Adipose tissue (tissue), 3 donors: ENCODE measurements around the gene SCG3. TPM values are rescaled to one million over a fixed set of nuclear protein-coding genes. Genes with fewer than 3 reads are reported as not detected.
"Not testable (repeated sequence)": the region's sequence is repeated elsewhere in the genome, so short reads cannot be mapped to it uniquely, and the experiment has no call there.

Experiments used
- H3K27ac ChIP-seq: one replicate; pipeline ENCODE4 v1.5.1; 2013; ENCODE audit warnings: low read depth, low read length
- WGBS, 3 donors: extraction: QIAGEN DNeasy Blood & Tissue Kit; methylation state at CpG; one replicate each; pipeline ENCODE4 v1.1.7; 2013; 5-methylcytosine and 5-hydroxymethylcytosine counted together
- polyA plus RNA-seq, 3 donors: library from polyadenylated mRNA; stranded (reverse); fragments of 200-250 nt; gene quantifications; one replicate each; pipeline ENCODE4 v1.2.3, GENCODE V29; 2013
- donor health status: healthy with polysubstance abuse.
- donor health status: Bipolar disorder and iron deficiency.
- donor health status: healthy.

SCG3 gene
- polyA plus RNA-seq: 1 to 10 TPM in 1 of 3 donors, under 1 TPM in 2; 0.11 to 3.8 (median 0.39) TPM

DNA sequence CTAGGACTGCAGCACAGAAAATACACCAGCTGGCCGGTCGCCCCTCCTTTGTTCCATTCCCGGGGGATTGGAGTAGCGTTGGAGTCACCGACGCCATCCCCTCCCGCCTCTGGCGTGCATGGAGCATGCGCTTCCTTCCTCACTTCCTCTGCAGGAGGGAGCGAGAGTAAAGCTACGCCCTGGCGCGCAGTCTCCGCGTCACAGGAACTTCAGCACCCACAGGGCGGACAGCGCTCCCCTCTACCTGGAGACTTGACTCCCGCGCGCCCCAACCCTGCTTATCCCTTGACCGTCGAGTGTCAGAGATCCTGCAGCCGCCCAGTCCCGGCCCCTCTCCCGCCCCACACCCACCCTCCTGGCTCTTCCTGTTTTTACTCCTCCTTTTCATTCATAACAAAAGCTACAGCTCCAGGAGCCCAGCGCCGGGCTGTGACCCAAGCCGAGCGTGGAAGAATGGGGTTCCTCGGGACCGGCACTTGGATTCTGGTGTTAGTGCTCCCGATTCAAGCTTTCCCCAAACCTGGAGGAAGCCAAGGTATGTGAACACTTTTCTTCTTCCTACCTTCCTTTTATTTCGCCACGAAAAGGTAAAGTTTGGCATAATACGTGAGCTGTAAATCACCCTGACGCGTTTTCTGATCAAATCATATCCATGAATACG, at the start of gene SCG3:
Gene SCG3, plus strand, starts transcription at position 201 of the 661 bp plus-strand sequence. Its CDS starts 253 bp downstream, at position 454.
- WGBS, 3 donors: 2 to 5% (median 3%) methylated on average over 37 to 38 of the region's 38 CpGs

DNA sequence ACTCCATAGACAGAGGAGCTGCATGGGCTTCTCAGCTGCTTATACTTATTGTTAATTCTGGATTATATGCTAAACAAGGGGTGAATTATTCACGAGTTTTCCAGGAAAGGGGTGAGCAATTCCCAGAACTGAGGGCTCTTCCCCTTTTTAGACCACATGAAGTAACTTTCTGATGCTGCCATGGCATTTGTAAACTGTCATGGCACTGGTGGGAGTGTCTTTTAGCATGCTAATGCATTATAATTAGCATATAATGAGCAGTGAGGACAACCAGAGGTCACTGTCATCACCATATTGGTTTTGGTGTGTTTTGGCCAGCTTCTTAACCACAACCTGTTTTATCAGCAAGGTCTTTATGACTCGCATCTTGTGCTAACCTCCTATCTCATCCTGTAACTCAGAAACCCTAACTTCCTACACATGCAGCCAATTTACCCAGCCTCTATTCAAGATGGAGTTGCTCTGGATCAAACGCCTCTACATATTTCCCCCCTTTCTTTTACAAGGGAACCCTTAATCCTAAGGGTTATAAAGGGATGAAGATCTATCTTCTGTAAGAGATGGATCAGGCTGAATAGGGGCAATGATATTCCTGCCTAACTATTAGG, 46.6 kb upstream of the SCG3 start:
- H3K27ac ChIP-seq: no peak overlapping the region
- 61 to 65% (median 61%) methylated on average over 3 of the region's 3 CpGs for WGBS, 3 donors

More for the DNA sequence above, at the start of gene SCG3:
- no peak within 1 kb of the TSS for H3K27ac ChIP-seq

DNA sequence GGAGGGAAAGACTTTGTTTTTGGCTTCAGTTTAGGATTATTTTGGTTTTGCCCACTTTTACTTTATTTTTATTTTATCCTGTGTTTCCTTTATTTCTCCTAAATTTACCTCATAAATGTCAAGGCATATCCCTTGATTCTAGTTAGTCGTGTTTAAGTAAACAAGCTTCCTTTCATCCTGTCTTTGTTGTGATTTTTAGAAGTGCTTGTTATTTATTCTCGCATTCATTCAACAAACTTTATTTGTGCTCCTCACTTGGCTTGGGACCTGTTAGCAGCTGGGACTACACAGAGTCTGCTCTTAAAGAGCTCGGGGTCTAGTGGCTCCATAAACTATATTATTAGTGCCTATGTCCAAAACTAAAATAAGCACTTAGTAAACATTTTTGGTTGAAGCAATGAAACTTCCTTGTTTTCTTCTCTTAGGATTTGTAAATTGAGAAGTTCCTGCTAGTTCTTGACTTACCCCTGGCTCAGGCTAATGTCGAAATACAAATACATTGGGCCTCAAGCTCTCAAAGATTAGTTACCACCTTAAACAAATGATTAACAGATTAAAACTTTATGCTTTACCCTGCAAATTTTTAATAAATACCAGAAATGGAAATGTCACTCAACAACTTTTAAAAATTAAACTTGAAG, 39.7 kb upstream of the SCG3 start:
- WGBS, 3 donors: 47 to 65% (median 57%) methylated on average over 4 of the region's 4 CpGs
- no peak overlapping the region for H3K27ac ChIP-seq

DNA sequence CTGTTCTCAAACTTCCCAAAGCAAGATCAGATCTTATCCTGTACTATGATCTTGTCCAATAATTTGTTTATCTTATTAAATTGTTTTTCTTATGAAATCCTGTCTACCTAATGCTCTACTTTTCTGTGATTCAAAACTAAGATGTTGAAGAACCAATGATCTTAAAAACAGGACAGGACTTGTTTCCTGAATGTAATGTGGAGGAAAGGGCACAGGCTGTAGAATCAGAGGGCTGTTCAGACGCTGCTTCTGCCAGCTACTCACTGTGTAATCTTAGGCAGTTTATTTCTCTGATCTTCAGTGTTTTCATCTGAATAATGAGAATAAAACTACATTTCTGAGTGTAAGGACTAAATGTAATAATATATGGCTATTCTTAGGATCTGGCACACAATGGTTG, 38.6 kb upstream of the SCG3 start:
- 35 to 80% (median 63%) methylated on average over 1 of the region's 1 CpG for WGBS, 3 donors

DNA sequence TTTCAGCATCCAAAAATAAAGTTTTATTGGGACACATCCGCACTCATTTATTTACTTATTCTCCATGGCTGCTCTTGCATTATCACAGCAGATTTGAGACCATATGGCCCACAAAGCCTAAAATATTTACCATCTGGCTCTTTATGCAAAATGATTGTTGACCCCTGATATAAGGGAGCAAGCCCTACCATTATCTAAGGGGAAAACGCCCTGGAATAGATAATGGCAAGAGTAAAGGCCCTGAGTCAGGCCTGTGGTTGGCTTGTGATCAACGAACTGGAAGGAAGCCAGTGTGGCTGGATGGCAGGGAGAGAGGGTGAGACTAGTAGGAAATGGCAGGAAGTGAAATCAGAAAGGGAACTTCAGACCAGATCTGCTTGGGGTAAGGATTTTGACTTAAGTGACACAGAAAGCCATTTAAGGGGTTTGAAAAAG, 34.2 kb upstream of the SCG3 start:
- no peak overlapping the region for H3K27ac ChIP-seq
- WGBS, 3 donors: 44 to 55% (median 45%) methylated on average over 3 of the region's 3 CpGs

More for the DNA sequence above, 38.6 kb upstream of the SCG3 start:
- no peak overlapping the region for H3K27ac ChIP-seq

DNA sequence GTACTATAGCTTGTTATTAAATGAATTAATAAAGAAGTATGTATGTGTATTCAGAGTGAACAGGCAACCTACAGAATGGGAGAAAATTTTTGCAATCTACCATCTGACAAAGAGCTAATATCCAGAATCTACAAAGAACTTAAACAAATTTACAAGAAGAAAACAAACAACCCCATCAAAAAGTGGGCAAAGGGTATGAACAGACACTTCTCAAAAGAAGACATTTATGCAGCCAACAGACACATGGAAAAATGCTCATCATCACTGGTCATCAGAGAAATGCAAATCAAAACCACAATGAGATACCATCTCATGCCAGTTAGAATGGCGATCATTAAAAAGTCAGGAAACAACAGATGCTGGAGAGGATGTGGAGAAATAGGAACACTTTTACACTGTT, 33.2 kb upstream of the SCG3 start:
- H3K27ac ChIP-seq: not testable (repeated sequence)
- WGBS, 3 donors: 71% methylated on average over 1 of the region's 1 CpG; no CpG with 5 or more reads in 2 of the 3 donors

DNA sequence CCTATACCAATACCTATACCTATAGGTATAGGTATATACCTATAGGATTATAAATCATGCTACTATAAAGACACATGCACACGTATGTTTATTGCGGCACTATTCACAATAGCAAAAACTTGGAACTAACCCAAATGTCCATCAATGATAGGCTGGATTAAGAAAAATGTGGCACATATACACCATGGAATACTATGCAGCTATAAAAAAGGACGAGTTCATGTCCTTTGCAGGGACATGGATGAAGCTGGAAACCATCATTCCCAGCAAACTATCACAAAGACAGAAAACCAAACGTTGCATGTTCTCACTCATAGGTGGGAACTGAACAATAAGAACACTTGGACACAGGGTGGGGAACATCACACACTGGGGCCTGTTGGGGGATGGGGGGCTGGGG, 32.7 kb upstream of the SCG3 start:
- H3K27ac ChIP-seq: not testable (repeated sequence)
- 72 to 86% (median 82%) methylated on average over 4 of the region's 4 CpGs for WGBS, 3 donors

DNA sequence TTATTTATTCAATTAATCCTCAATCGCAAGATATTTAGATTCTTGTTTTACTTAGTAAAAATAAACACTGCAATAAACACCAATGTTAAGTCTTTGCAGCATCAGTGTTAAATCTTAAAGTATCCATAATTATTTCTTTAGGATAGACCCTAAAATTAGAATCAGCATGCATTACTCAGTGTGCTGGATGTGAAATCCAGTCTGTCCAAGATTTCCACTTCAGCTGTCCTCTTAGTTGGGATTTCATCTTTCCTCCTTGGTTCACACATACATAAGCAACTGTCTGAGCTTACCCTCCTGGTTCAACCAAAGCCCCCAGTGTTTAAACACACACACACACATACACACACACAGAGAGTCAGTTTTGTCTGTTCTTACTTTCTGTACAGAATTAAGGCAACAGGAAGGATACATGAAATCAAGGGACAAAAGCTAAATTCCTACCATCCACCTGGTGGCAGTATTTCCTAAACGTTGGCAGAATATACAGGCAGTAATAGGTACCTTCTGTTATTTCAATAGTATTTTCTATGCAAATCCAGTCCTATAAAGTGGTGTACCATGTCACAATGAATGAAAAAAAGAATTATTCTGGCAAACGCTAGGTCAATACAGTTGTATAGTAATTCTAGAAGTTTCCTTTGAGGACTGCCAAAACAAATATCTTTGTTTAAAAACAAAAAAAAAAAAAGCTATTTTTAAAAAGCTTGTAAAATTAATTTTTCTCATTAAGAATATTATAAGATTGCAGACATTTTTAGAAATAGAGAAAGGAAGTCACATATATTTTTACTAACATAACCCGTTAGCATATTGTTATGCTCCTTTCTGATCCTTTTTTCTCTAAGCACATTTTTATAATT, 31.4 kb upstream of the SCG3 start:
- no peak overlapping the region for H3K27ac ChIP-seq
- WGBS, 3 donors: 42 to 43% (median 43%) methylated on average over 4 of the region's 4 CpGs

DNA sequence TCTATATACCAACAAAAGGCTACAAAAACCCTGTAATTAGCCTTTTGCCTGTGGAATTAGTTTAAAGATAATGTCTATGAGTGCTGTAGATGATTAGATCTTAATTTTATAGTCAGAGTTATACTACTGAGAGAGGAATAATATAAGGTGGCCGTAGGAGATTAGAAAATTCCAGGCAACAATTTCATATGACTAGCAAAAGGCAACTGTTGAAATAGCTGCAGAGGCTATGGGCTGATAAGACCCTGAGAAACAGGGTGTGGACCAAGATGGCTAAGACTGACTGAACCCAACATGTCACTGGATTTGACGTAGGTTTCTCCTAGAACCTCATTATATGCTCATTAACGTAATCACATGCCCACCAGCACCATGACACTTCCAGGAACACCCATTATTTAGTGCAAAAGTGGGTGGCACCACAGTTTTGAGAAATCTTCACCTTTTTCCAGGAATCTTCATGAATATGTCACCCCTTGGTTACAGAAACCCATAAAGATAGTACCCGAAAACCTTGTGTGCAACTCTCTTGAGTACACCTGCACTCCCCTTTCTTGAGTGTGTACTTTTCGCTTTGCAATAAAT, 29.1 kb upstream of the SCG3 start:
- H3K27ac ChIP-seq: no peak overlapping the region
- 90 to 97% (median 92%) methylated on average over 5 of the region's 5 CpGs for WGBS, 3 donors

DNA sequence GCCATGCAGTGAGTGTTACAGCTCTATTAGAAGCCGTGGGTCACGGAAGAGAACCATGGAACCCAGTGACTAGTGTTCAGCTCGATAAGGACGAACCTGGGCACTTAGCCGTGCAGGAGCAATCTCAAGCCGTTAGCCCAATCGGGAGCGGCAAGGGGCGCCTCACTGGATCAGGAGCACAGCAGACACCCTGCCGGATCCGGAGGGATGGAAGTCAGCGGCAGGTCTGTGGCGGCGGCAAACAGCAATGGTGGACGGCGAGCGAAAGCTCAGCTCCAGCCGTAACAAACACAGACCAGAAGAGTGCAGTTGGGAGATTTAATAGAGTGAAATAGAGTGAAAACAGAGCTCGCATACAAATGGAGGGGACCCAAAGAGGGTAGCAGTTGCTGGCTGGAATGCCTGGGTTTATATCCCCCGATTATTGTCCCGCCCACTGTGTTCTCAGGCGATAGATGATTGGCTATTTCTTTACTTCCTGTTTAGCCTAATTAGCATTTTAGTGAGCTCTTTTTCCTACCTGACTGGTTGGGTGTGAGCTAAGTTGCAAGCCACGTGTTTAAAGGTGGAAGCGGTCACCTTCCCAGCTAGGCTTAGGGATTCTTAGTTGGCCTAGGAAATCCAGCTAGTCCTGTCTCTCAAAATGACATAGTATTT, 25.8 kb upstream of the SCG3 start:
- not testable (repeated sequence) for H3K27ac ChIP-seq
- 93 to 96% (median 95%) methylated on average over 24 of the region's 24 CpGs for WGBS, 3 donors

DNA sequence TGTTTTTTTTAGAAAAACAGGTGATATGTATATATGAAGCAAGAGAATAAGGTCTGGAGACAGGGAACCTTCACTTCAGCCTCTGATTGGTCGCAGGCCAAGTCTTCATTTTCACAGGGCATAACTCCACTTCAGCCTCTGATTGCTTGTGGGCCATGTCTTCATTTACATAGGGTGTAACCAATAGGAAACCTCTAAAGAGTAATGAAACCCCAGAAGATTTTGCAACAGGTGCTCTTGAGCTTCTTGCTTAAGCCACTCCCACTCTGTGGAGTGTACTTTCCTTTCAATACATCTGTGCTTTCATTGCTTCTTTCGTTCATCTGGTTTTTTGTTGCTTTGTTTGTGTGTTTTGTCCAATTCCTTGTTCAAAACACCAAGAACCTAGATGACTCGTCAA, 22.6 kb upstream of the SCG3 start:
- 75 to 89% (median 82%) methylated on average over 3 of the region's 3 CpGs for WGBS, 3 donors
- H3K27ac ChIP-seq: no peak overlapping the region

DNA sequence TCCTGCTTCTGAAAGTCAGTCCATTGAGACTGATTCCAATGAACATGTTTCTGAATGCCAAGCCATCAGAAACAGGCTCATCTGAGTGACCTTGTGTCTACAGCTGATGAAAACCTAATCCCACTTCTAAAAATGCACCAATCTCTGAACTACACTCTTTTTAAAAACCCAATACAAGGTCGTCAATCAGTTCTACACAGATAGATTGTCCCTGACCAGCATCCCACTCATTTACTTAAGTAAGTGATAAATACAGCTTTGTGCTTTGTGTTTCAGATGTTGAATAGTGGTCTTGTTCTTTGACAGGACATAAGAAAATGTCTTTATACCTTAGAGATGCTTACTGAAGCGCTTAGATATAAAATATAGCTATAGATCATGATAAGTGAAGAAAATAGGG, 20.2 kb upstream of the SCG3 start:
- WGBS, 3 donors: 87 to 95% (median 91%) methylated on average over 2 of the region's 2 CpGs
- H3K27ac ChIP-seq: no peak overlapping the region

DNA sequence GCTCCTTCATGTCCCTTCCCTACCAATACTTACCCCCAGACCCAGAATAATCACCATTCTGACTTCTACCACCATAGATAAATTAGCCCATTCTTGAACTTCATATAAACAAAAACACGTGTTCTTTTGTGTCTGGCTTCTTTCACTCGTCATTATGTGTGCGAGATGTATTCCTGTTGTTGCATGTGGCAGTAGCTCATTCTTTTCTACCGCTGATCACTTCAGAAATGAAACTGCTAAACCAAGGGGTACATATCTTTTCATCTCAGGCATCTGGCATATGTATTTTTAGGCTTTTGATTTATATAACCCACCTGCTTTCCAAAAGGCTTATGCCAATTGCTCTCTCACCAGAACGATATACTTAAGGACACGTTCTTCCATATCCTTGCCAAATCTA, 13.8 kb upstream of the SCG3 start:
- H3K27ac ChIP-seq: no peak overlapping the region
- 41 to 66% (median 41%) methylated on average over 6 of the region's 6 CpGs for WGBS, 3 donors

DNA sequence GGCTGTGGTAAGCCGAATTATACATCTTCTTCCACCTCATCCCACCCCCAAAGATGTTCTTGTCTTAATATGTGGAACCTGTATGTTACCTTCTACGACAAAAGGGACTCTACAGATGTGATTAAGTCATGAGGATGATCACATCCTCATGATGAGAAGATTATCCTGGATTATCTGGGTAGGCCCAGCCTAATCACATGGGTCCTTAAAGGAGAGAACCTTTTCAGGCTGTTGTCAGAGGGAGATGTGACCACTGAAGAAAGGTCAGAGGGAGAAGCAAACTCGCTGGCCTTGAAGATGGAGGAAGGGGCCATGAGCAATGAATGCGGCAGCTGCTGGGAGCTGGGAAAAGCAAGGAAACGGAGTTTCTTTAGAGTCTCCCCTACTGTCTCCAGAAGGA, 12.9 kb upstream of the SCG3 start:
- WGBS, 3 donors: 83 to 85% (median 84%) methylated on average over 5 of the region's 5 CpGs
- no peak overlapping the region for H3K27ac ChIP-seq

DNA sequence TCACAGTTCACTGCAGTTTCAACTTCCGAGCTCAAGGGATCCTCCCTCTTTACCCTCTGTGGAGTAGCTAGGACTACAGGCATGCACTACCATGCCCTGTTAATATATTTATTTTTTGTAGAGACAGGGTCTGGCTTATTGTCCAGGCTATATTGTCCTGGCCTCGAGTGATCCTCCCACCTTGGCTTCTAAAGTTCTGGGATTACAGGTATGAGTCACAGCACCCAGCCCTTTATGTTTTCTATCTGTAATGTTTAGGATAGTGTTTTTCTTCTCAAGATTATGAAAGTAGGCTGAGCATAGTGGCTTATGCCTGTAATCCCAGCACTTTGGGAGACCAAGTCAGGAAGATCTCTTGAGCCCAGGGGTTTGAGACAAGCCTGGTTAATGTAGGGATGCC, 11.9 kb upstream of the SCG3 start:
- 71 to 81% (median 80%) methylated on average over 2 of the region's 2 CpGs for whole genome bisulfite sequencing, 3 donors
- H3K27ac ChIP-seq: no peak overlapping the region

DNA sequence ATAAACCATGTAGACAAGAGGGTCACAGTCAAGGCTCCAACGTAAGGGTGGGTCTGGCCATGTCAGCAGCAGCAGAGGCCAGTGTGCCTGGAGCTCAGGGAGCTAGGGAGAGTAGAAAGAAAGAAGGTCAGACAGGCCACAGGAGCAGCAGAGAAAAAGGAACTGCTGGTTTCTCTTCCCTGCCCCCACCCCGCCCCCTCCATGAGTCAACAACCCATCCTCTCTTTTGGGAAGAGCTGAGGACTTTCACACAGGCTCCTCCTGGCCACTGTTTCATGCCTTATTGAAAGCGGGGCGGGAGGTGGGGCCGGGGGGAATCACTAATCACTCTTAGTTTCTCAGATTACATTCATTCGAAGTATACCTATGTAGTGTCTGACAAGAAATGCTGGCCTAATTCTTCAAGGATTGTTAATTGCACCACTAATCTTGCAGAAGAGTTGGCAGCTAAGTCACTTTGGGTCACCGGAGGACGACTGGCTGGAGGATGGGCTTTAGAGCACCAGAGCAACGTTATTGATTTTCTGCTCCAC, 9.1 kb upstream of the SCG3 start:
- no peak overlapping the region for H3K27ac ChIP-seq
- 17 to 42% (median 32%) methylated on average over 9 of the region's 9 CpGs for whole genome bisulfite sequencing, 3 donors

DNA sequence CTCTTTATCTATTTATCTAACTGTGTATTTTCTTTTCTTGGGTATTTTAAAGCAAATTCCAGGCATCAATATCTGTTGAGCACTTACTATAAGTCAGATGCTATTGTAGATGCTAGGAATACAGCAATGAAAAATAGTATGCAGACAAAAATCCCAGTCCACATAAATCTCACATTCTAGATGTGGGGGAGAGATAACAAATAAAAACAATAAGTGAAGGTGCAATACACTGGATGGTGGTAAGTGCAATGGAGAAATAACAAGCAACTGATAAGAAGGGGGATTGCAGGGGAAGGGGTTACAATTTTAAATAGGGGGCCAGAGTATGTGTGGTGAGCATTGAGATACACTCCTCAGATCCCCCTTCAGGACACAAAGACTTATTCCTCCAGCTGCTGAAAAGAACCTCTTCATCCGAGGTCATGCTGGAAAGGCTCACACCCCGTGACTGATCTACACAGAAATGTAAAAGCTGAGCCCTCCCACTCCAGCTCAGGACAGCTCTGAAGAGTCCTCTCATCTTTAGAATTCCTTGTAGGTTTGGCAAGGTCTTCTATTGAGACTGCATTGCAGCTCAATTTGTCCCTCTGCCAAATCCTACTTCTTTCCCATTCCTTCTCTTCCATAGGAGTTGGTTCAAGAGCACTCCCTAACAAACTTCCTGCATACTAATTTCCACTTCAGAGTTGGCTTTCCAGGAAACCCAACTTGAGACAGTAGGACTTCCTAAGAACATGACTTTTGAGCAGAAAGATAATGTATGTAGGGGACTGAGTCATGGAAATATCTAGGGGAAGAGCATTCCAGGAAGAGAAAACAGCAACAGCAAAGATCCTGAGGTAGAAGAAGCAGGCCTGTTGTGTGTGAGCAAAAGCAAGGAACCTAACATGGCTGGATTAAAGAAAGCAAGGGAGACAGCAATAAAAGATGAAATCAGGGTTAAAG, 8.1 kb upstream of the SCG3 start:
- H3K27ac ChIP-seq: no peak overlapping the region
- 51 to 64% (median 63%) methylated on average over 2 of the region's 2 CpGs for WGBS, 3 donors
